GM12878 (cell line): ENCODE results near the gene ISG15.

Experiments used
- POLR2A ChIP-seq: IDR thresholded peaks from 2 replicates; pipeline ENCODE4 v1.6.1; 2011; ENCODE audit warnings: low read depth, mild to moderate bottlenecking, low read length
- TF ChIP-seq, protein P1 (sequence below): IDR thresholded peaks from 2 replicates; pipeline ENCODE4 v1.6.1; 2011; ENCODE audit warnings: low read depth, mild to moderate bottlenecking, low read length, moderate library complexity, borderline replicate concordance; ENCODE audit errors: extremely low read depth
- TF ChIP-seq, protein P2 (sequence below), 3 experiments: IDR thresholded peaks in 2 of 3; conservative IDR thresholded peaks in 1 of 3; 2 replicates each; pipeline ENCODE4 v1.5.1; 2011; ENCODE audit warnings: low read depth in 3 of 3, low read length in 3 of 3, mild to moderate bottlenecking in 3 of 3, control low read depth in 2 of 3, moderate library complexity in 2 of 3, inconsistent platforms in 1 of 3, mixed read lengths in 1 of 3; ENCODE audit not compliant: control insufficient read depth in 2 of 3, insufficient read depth in 1 of 3; ENCODE audit errors: extremely low read depth in 1 of 3

DNA sequence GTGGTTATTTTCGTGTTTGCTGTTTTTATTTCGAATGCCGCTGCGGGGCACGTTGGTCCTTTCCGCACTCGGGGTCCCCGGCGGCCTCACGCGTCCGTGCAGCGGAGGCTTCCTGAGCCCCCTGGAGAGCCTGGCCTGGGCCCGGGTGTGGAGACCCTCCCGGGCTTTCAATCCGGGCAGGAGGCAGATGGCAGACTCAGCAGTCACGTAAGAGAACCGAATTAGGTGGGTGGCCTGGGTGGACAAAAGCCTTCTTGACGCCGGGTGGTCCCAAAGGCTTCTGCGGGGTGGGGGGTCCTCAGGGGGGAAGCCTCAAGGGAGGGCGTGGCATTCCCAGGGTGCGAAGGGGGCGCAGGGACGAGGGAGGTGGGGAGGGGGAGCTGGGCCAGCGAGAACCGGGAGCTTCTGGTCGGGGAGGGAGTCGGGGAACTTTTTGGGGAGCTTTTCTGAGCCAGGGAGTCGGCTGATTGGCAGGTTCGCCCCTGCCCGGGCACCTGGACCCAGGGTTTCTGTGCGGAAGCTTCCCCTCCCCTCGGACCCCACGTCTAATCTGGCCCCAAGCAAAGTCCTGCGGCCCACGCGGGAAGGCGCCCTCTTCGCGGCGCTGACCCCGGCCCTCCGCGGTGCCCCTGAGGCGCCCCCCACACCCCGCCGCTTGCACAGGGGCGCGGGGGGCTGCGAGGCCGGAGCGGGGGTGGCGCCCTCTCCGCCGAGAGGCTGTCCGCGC lies 12.1 kb upstream of the ISG15 start:
- no peak for TF ChIP-seq POLR2A
- TF ChIP-seq, protein P1, sequence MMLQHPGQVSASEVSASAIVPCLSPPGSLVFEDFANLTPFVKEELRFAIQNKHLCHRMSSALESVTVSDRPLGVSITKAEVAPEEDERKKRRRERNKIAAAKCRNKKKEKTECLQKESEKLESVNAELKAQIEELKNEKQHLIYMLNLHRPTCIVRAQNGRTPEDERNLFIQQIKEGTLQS = no peak
- TF ChIP-seq, protein P2, sequence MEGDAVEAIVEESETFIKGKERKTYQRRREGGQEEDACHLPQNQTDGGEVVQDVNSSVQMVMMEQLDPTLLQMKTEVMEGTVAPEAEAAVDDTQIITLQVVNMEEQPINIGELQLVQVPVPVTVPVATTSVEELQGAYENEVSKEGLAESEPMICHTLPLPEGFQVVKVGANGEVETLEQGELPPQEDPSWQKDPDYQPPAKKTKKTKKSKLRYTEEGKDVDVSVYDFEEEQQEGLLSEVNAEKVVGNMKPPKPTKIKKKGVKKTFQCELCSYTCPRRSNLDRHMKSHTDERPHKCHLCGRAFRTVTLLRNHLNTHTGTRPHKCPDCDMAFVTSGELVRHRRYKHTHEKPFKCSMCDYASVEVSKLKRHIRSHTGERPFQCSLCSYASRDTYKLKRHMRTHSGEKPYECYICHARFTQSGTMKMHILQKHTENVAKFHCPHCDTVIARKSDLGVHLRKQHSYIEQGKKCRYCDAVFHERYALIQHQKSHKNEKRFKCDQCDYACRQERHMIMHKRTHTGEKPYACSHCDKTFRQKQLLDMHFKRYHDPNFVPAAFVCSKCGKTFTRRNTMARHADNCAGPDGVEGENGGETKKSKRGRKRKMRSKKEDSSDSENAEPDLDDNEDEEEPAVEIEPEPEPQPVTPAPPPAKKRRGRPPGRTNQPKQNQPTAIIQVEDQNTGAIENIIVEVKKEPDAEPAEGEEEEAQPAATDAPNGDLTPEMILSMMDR (IDR thresholded peaks at IDR 0.05 in 2 of 3, conservative IDR thresholded peaks at IDR 0.05 in 1 of 3; ENCODE audit: control insufficient read depth in 2 of 3, extremely low read depth in 1 of 3, insufficient read depth in 1 of 3, low read depth in 3 of 3, low read length in 3 of 3) = no peak
